K562 (cell line): Measurements from ENCODE around the gene AP3S2. TPM values are rescaled to one million over a fixed set of nuclear protein-coding genes. Genes with fewer than 3 reads are reported as not detected.

Experiments
- ETS2 ChIP-seq: IDR thresholded peaks from 2 replicates; pipeline ENCODE4 v1.6.1; 2016; ENCODE audit warnings: borderline replicate concordance, missing genetic modification characterization, mild to moderate bottlenecking, moderate library complexity, missing compliant biosample characterization; ENCODE audit not compliant: poor library complexity, severe bottlenecking
- FOXA3 ChIP-seq, 2 experiments: fragments of 450-650 bp in 1 of 2; sonication (generic) in 1 of 2; formaldehyde crosslinking; IDR thresholded peaks in 1 of 2; conservative IDR thresholded peaks in 1 of 2; 2 replicates each; pipeline versions ENCODE4 v1.4.0 to v1.8.0; 2020 to 2022; ENCODE audit warnings: mild to moderate bottlenecking in 2 of 2, missing genetic modification reagents in 1 of 2
- IFI16 ChIP-seq: fragments of 250-450 bp; sonication (Bioruptor Pico); IDR thresholded peaks from 2 replicates; pipeline ENCODE4 v2.1.2; 2022; ENCODE audit warnings: mild to moderate bottlenecking, inconsistent platforms
- JUNB ChIP-seq: fragments of 450-650 bp; formaldehyde crosslinking; conservative IDR thresholded peaks from 2 replicates; pipeline ENCODE4 v1.4.0; 2020; ENCODE audit warnings: mild to moderate bottlenecking
- WHSC1 ChIP-seq: IDR thresholded peaks from one replicate; pipeline ENCODE4 v1.6.1; 2012; ENCODE audit warnings: low read length, control low read depth, inconsistent platforms
- ZNF764 ChIP-seq: fragments of 250-450 bp; sonication (Bioruptor Pico); IDR thresholded peaks from 2 replicates; pipeline ENCODE4 v1.4.0; 2020; ENCODE audit warnings: low read depth, mild to moderate bottlenecking, moderate library complexity
- ZSCAN32 ChIP-seq: fragments of 450-650 bp; formaldehyde crosslinking; IDR thresholded peaks from 2 replicates; pipeline ENCODE4 v1.4.0; 2020; ENCODE audit warnings: mild to moderate bottlenecking, moderate library complexity
- polyA plus RNA-seq, 8 experiments: library from polyadenylated mRNA; depleted of rRNA in 4 of 8; stranded (reverse) in 5 of 8; unstranded in 3 of 8; fragments of >200 nt; fragmentation: Nextera tagmentation in 2 of 8; fragmentation: Illumina TruSeq in 1 of 8; extraction: Ambion mirVana in 2 of 8; extraction: Trizol in 1 of 8; gene quantifications; 2 replicates each; pipeline versions ENCODE4 v1.2.1 to v1.2.3, GENCODE V29; 2011 to 2014; ENCODE audit warnings: inconsistent platforms in 1 of 8, missing spikeins in 1 of 8
- total RNA-seq, 7 experiments: library from RNA; depleted of rRNA in 6 of 7; stranded (reverse); fragments of >200 nt in 6 of 7; fragmentation: Illumina TruSeq in 2 of 7; extraction: Trizol in 2 of 7; gene quantifications; 2 replicates each; pipeline versions ENCODE4 v1.2.1 to v1.2.3, GENCODE V29; 2011 to 2021; ENCODE audit warnings: low replicate concordance in 1 of 7
- TF ChIP-seq, protein P1 (sequence below): fragments of 450-650 bp; formaldehyde crosslinking; IDR thresholded peaks from 2 replicates; pipeline ENCODE4 v1.4.0; 2020; ENCODE audit warnings: mild to moderate bottlenecking, mixed read lengths
- TF ChIP-seq, protein P2 (sequence below): fragments of 250-450 bp; sonication (Bioruptor Pico); IDR thresholded peaks from 2 replicates; pipeline ENCODE4 v1.5.0; 2021
- TF ChIP-seq, protein P3 (sequence below), 2 experiments: fragments of 450-650 bp in 1 of 2; sonication (generic) in 1 of 2; formaldehyde crosslinking in 1 of 2; IDR thresholded peaks; 2 replicates each; pipeline versions ENCODE4 v1.7.1 to v1.9.0; 2016 to 2022; ENCODE audit warnings: inconsistent platforms in 1 of 2, mild to moderate bottlenecking in 1 of 2, missing genetic modification reagents in 1 of 2
- TF ChIP-seq, protein P4 (sequence below): fragments of 250-450 bp; sonication (Bioruptor Pico); IDR thresholded peaks from 2 replicates; pipeline ENCODE4 v1.5.0; 2022; ENCODE audit warnings: mild to moderate bottlenecking

The AP3S2 gene
- total and polyA plus RNA-seq, 9 of the 15 experiments (the other 6 are each of a cell fraction or from before 2014, with no cell fraction given), result 16.4 to 54.1 (median 37.4) TPM

DNA sequence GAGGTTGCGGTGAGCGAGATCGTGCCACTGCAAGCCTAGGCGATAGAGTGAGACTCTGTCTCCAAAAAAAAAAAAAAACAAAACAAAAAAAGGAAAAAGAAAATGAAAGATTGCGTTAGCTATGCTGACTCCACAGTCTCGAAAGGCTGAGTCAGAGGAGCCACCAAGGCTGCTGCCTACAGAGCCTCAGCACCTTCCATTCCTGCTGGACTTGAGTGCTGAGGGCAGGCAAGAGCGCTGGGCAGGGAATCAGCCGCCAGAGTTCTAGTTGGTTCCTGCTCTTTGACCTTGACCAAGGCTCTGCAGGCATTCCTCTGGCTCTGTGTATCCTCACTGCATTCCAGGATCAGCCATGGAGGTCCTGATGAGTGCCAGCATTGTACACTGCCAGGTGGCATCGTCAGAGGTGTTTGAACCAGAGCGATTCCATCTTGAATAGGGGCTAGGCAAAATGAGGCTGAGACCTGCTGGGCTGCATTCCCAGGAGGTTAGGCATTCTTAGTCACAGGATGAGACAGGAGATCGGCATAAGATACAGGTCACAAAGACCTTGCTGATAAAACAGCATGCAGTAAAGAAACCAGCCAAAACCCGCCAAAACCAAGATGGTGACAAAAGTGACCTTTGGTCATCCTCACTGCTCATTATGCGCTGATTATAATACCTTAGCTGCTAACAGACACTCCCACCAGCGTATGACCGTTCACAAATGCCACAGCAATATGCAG, 111.7 kb downstream of the AP3S2 start (continued):
- TF ChIP-seq, protein P1, sequence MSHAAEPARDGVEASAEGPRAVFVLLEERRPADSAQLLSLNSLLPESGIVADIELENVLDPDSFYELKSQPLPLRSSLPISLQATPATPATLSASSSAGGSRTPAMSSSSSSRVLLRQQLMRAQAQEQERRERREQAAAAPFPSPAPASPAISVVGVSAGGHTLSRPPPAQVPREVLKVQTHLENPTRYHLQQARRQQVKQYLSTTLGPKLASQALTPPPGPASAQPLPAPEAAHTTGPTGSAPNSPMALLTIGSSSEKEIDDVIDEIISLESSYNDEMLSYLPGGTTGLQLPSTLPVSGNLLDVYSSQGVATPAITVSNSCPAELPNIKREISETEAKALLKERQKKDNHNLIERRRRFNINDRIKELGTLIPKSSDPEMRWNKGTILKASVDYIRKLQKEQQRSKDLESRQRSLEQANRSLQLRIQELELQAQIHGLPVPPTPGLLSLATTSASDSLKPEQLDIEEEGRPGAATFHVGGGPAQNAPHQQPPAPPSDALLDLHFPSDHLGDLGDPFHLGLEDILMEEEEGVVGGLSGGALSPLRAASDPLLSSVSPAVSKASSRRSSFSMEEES (CRISPR knock-in tag), result peak; percentile 78
- peak; percentile 86 for TF ChIP-seq ZNF764 (CRISPR knock-in tag)
- TF ChIP-seq ZSCAN32 (CRISPR knock-in tag), result peak; percentile 83
- TF ChIP-seq WHSC1, result no peak
- TF ChIP-seq, protein P2, sequence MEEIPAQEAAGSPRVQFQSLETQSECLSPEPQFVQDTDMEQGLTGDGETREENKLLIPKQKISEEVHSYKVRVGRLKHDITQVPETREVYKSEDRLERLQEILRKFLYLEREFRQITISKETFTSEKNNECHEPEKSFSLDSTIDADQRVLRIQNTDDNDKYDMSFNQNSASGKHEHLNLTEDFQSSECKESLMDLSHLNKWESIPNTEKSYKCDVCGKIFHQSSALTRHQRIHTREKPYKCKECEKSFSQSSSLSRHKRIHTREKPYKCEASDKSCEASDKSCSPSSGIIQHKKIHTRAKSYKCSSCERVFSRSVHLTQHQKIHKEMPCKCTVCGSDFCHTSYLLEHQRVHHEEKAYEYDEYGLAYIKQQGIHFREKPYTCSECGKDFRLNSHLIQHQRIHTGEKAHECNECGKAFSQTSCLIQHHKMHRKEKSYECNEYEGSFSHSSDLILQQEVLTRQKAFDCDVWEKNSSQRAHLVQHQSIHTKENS (CRISPR knock-in tag), result no peak
- TF ChIP-seq, protein P3, sequence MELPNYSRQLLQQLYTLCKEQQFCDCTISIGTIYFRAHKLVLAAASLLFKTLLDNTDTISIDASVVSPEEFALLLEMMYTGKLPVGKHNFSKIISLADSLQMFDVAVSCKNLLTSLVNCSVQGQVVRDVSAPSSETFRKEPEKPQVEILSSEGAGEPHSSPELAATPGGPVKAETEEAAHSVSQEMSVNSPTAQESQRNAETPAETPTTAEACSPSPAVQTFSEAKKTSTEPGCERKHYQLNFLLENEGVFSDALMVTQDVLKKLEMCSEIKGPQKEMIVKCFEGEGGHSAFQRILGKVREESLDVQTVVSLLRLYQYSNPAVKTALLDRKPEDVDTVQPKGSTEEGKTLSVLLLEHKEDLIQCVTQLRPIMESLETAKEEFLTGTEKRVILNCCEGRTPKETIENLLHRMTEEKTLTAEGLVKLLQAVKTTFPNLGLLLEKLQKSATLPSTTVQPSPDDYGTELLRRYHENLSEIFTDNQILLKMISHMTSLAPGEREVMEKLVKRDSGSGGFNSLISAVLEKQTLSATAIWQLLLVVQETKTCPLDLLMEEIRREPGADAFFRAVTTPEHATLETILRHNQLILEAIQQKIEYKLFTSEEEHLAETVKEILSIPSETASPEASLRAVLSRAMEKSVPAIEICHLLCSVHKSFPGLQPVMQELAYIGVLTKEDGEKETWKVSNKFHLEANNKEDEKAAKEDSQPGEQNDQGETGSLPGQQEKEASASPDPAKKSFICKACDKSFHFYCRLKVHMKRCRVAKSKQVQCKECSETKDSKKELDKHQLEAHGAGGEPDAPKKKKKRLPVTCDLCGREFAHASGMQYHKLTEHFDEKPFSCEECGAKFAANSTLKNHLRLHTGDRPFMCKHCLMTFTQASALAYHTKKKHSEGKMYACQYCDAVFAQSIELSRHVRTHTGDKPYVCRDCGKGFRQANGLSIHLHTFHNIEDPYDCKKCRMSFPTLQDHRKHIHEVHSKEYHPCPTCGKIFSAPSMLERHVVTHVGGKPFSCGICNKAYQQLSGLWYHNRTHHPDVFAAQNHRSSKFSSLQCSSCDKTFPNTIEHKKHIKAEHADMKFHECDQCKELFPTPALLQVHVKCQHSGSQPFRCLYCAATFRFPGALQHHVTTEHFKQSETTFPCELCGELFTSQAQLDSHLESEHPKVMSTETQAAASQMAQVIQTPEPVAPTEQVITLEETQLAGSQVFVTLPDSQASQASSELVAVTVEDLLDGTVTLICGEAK (IDR thresholded peaks at IDR 0.05), result peak; percentile 33; the same call in 1 of the 2 replicates
- TF ChIP-seq, protein P3 (CRISPR knock-in tag; IDR thresholded peaks at IDR 0.05), result no peak
- TF ChIP-seq, protein P4, sequence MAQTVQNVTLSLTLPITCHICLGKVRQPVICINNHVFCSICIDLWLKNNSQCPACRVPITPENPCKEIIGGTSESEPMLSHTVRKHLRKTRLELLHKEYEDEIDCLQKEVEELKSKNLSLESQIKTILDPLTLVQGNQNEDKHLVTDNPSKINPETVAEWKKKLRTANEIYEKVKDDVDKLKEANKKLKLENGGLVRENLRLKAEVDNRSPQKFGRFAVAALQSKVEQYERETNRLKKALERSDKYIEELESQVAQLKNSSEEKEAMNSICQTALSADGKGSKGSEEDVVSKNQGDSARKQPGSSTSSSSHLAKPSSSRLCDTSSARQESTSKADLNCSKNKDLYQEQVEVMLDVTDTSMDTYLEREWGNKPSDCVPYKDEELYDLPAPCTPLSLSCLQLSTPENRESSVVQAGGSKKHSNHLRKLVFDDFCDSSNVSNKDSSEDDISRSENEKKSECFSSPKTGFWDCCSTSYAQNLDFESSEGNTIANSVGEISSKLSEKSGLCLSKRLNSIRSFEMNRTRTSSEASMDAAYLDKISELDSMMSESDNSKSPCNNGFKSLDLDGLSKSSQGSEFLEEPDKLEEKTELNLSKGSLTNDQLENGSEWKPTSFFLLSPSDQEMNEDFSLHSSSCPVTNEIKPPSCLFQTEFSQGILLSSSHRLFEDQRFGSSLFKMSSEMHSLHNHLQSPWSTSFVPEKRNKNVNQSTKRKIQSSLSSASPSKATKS (CRISPR knock-in tag), result peak; percentile 96
- TF ChIP-seq JUNB (CRISPR knock-in tag), result no peak
- TF ChIP-seq ETS2 (tag), result peak; percentile 78
- 0 out of 4 replicates have a peak, but pooled peaks of 1 of the 2 experiments have one; percentile 24 for TF ChIP-seq FOXA3 (CRISPR knock-in tag; conservative IDR thresholded peaks at IDR 0.05 in 1 of 2, IDR thresholded peaks at IDR 0.05 in 1 of 2)
- peak; percentile 90 for TF ChIP-seq IFI16 (CRISPR knock-in tag)
